K562 (cell line): ENCODE results near the gene PBX4. TPM values are rescaled to one million over a fixed set of nuclear protein-coding genes. Genes with fewer than 3 reads are reported as not detected.

Experiments
- ARID2 ChIP-seq: fragments of 450-650 bp; IDR thresholded peaks from 2 replicates; pipeline ENCODE4 v1.6.1; 2017; ENCODE audit warnings: antibody characterized with exemption, mild to moderate bottlenecking
- ATF1 ChIP-seq, 2 experiments: fragments of 450-650 bp in 1 of 2; IDR thresholded peaks; 2 replicates each; pipeline ENCODE4 v1.6.1; 2016; ENCODE audit warnings: missing compliant biosample characterization in 1 of 2, missing genetic modification characterization in 1 of 2
- KDM1A ChIP-seq, 2 experiments: fragments of 450-650 bp; IDR thresholded peaks; 2 replicates each; pipeline ENCODE4 v1.6.1; 2016; ENCODE audit warnings: mild to moderate bottlenecking in 2 of 2
- NCOA6 ChIP-seq: fragments of 450-650 bp; IDR thresholded peaks from 2 replicates; pipeline ENCODE4 v1.6.1; 2017; ENCODE audit warnings: mild to moderate bottlenecking
- NR3C1 ChIP-seq: sonication (generic); formaldehyde crosslinking; IDR thresholded peaks from 2 replicates; pipeline ENCODE4 v1.8.1; 2022; ENCODE audit warnings: missing genetic modification reagents
- POLR2H ChIP-seq: IDR thresholded peaks from 2 replicates; pipeline ENCODE4 v1.6.1; 2016; ENCODE audit warnings: missing genetic modification characterization, low read depth, mild to moderate bottlenecking, control low read depth, missing compliant biosample characterization, moderate library complexity
- RBM14 ChIP-seq: fragments of 200-400 bp; formaldehyde crosslinking; IDR thresholded peaks from 2 replicates; pipeline ENCODE4 v1.6.1; 2018; ENCODE audit warnings: low read depth, mild to moderate bottlenecking, low read length, moderate library complexity, borderline replicate concordance; ENCODE audit not compliant: insufficient read depth
- XRCC3 ChIP-seq: fragments of 450-650 bp; IDR thresholded peaks from 2 replicates; pipeline ENCODE4 v1.6.1; 2017; ENCODE audit warnings: mild to moderate bottlenecking, moderate library complexity
- ZC3H4 ChIP-seq: sonication (generic); formaldehyde crosslinking; IDR thresholded peaks from 2 replicates; pipeline ENCODE4 v1.9.0; 2021; ENCODE audit warnings: missing genetic modification reagents, borderline replicate concordance
- polyA plus RNA-seq, 8 experiments: library from polyadenylated mRNA; depleted of rRNA in 4 of 8; stranded (reverse) in 5 of 8; unstranded in 3 of 8; fragments of >200 nt; fragmentation: Nextera tagmentation in 2 of 8; fragmentation: Illumina TruSeq in 1 of 8; extraction: Ambion mirVana in 2 of 8; extraction: Trizol in 1 of 8; gene quantifications; 2 replicates each; pipeline versions ENCODE4 v1.2.1 to v1.2.3, GENCODE V29; 2011 to 2014; ENCODE audit warnings: inconsistent platforms in 1 of 8, missing spikeins in 1 of 8
- total RNA-seq, 7 experiments: library from RNA; depleted of rRNA in 6 of 7; stranded (reverse); fragments of >200 nt in 6 of 7; fragmentation: Illumina TruSeq in 2 of 7; extraction: Trizol in 2 of 7; gene quantifications; 2 replicates each; pipeline versions ENCODE4 v1.2.1 to v1.2.3, GENCODE V29; 2011 to 2021; ENCODE audit warnings: low replicate concordance in 1 of 7
- TF ChIP-seq, protein P1 (sequence below): sonication (generic); formaldehyde crosslinking; IDR thresholded peaks from 2 replicates; pipeline ENCODE4 v1.8.1; 2023; ENCODE audit warnings: missing genetic modification reagents, mild to moderate bottlenecking, borderline replicate concordance
- TF ChIP-seq, protein P2 (sequence below), 3 experiments: IDR thresholded peaks in 2 of 3; conservative IDR thresholded peaks in 1 of 3; 2 replicates each; pipeline ENCODE4 v1.5.1; 2011 to 2012; ENCODE audit warnings: low read length in 3 of 3, mild to moderate bottlenecking in 3 of 3, control low read depth in 2 of 3, improper control_type of control experiment in 1 of 3, inconsistent platforms in 1 of 3, low read depth in 1 of 3, mixed read lengths in 1 of 3, moderate library complexity in 1 of 3; ENCODE audit not compliant: insufficient read depth in 2 of 3

Gene PBX4
- total and polyA plus RNA-seq, 9 of the 15 experiments (the other 6 are each of a cell fraction or from before 2014, with no cell fraction given): 0.11 to 3.8 (median 1.6) TPM; not detected in 1

DNA sequence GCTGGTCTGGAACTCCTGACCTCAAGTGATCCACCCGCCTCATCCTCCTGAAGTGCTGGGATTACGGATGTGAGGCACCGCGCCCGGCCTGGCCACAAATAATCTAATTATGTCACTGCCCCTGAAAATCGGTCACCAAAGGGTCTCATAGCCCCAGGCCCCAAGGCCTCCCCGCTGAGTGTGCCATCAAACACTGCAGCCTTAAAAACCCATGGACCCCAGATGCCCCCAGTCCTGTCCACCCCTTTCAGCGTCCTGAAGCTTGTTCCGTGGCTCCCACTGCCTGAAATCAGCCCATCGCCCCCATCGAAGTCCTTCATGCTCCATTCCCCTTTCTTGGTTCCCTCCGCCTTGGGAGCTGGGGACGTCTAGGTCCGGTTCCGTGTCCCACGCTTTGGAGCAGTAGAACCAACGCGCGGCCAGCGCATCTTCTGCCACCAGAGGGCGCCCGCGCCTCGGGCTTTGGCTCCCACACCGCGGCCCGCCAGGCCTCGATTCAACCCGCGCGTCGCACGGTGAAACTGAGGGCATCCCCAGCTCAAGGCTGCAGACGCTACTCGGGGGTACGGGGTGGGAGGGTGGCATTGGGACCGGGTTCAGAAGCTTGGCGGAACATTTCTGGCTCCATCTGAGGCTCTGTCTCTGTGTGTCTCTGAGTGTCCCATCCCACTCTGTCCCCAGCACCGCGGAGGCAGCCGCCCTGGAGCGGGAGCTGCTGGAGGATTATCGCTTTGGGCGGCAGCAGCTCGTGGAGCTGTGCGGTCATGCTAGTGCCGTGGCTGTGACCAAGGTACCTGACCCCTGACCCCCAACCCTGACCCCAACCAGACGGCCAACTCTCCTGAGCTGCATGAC, 86.3 kb downstream of the PBX4 start (continued):
- TF ChIP-seq, protein P1, sequence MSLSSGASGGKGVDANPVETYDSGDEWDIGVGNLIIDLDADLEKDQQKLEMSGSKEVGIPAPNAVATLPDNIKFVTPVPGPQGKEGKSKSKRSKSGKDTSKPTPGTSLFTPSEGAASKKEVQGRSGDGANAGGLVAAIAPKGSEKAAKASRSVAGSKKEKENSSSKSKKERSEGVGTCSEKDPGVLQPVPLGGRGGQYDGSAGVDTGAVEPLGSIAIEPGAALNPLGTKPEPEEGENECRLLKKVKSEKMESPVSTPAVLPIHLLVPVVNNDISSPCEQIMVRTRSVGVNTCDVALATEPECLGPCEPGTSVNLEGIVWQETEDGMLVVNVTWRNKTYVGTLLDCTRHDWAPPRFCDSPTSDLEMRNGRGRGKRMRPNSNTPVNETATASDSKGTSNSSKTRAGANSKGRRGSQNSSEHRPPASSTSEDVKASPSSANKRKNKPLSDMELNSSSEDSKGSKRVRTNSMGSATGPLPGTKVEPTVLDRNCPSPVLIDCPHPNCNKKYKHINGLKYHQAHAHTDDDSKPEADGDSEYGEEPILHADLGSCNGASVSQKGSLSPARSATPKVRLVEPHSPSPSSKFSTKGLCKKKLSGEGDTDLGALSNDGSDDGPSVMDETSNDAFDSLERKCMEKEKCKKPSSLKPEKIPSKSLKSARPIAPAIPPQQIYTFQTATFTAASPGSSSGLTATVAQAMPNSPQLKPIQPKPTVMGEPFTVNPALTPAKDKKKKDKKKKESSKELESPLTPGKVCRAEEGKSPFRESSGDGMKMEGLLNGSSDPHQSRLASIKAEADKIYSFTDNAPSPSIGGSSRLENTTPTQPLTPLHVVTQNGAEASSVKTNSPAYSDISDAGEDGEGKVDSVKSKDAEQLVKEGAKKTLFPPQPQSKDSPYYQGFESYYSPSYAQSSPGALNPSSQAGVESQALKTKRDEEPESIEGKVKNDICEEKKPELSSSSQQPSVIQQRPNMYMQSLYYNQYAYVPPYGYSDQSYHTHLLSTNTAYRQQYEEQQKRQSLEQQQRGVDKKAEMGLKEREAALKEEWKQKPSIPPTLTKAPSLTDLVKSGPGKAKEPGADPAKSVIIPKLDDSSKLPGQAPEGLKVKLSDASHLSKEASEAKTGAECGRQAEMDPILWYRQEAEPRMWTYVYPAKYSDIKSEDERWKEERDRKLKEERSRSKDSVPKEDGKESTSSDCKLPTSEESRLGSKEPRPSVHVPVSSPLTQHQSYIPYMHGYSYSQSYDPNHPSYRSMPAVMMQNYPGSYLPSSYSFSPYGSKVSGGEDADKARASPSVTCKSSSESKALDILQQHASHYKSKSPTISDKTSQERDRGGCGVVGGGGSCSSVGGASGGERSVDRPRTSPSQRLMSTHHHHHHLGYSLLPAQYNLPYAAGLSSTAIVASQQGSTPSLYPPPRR (CRISPR knock-in tag): 0 out of 2 replicates have a peak, but pooled peaks have one; percentile 54
- TF ChIP-seq KDM1A (IDR thresholded peaks at IDR 0.05) (no peak), POLR2H (no peak), XRCC3 (no peak), NR3C1 (CRISPR knock-in tag) (no peak), ZC3H4 (CRISPR knock-in tag) (0 out of 2 replicates have a peak, but pooled peaks have one; percentile 52), ATF1 (CRISPR knock-in tag; IDR thresholded peaks at IDR 0.05) (no peak), ATF1 (tag; IDR thresholded peaks at IDR 0.05) (peak; percentile 45; the same call in 1 of the 2 replicates), RBM14 (no peak), NCOA6 (no peak), ARID2 (peak; percentile 88)
- TF ChIP-seq, protein P2, sequence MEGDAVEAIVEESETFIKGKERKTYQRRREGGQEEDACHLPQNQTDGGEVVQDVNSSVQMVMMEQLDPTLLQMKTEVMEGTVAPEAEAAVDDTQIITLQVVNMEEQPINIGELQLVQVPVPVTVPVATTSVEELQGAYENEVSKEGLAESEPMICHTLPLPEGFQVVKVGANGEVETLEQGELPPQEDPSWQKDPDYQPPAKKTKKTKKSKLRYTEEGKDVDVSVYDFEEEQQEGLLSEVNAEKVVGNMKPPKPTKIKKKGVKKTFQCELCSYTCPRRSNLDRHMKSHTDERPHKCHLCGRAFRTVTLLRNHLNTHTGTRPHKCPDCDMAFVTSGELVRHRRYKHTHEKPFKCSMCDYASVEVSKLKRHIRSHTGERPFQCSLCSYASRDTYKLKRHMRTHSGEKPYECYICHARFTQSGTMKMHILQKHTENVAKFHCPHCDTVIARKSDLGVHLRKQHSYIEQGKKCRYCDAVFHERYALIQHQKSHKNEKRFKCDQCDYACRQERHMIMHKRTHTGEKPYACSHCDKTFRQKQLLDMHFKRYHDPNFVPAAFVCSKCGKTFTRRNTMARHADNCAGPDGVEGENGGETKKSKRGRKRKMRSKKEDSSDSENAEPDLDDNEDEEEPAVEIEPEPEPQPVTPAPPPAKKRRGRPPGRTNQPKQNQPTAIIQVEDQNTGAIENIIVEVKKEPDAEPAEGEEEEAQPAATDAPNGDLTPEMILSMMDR (IDR thresholded peaks at IDR 0.05 in 2 of 3, conservative IDR thresholded peaks at IDR 0.05 in 1 of 3; ENCODE audit: insufficient read depth in 2 of 3, low read depth in 1 of 3, low read length in 3 of 3): peak; percentile 89 to 94 (median 90)
